ENCODE measurements around the gene QKI. TPM values are rescaled to one million over a fixed set of nuclear protein-coding genes. Genes with fewer than 3 reads are reported as not detected.
A peak's percentile ranks its signal among the peaks of the same experiment; 100 is the strongest.

Gene QKI
- total RNA-seq, 1 experiment from 2014 or later, result 50.8 TPM

DNA sequence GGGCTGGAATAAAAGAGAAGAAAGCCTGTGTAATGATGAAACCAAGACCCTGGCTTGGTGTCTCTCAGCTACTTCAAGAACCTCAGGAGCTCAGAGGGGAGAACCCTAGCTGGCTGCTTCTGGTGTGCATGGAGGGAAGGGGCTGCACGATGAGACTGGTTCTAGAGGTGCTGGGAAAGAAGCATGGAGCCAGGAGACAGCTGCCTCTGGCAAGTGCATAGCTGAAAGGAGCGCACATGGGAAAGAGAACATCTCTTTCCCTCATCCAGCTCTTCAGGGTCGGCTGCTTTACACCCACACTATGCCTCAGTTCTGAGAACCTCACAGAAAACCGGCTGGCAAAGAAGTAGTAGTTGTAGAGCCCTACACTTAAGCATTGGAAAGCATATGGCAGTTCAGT lies 139.5 kb downstream of the QKI start:
- DNase-seq, result no peak
- H3K4me2 ChIP-seq, result no peak overlapping the region
- H3K36me3 ChIP-seq (ENCODE audit: low read depth), result no peaks in the 10 kb centered on the region
- no peaks in the 10 kb centered on the region for H3K9me2 ChIP-seq (ENCODE audit: insufficient read depth)
- H2AFZ ChIP-seq, result no peak overlapping the region
- TF ChIP-seq, protein P1, sequence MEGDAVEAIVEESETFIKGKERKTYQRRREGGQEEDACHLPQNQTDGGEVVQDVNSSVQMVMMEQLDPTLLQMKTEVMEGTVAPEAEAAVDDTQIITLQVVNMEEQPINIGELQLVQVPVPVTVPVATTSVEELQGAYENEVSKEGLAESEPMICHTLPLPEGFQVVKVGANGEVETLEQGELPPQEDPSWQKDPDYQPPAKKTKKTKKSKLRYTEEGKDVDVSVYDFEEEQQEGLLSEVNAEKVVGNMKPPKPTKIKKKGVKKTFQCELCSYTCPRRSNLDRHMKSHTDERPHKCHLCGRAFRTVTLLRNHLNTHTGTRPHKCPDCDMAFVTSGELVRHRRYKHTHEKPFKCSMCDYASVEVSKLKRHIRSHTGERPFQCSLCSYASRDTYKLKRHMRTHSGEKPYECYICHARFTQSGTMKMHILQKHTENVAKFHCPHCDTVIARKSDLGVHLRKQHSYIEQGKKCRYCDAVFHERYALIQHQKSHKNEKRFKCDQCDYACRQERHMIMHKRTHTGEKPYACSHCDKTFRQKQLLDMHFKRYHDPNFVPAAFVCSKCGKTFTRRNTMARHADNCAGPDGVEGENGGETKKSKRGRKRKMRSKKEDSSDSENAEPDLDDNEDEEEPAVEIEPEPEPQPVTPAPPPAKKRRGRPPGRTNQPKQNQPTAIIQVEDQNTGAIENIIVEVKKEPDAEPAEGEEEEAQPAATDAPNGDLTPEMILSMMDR (conservative IDR thresholded peaks at IDR 0.05), result no peak
- no peak for TF ChIP-seq EZH2 (IDR thresholded peaks at IDR 0.05; ENCODE audit: low read depth)
- peaks cover 42% of the 10 kb centered on the region for H4K20me1 ChIP-seq (ENCODE audit: insufficient read depth)
- no peaks in the 10 kb centered on the region for H3K27me3 ChIP-seq (ENCODE audit: insufficient read depth, low read depth)
- ChIA-PET CTCF (no interaction called here), POLR2A (ENCODE audit: unreplicated experiment) (no interaction called here)
- H3K4me1 ChIP-seq (replicated peaks; ENCODE audit: insufficient read depth), result no peaks in the 10 kb centered on the region
- H3F3A ChIP-seq (ENCODE audit: insufficient read depth, low read depth), result peaks cover 12% of the 10 kb centered on the region
- no peak overlapping the region for H3K4me3 ChIP-seq
- no peaks in the 10 kb centered on the region for H3K9me3 ChIP-seq (ENCODE audit: insufficient read depth, low read depth)
- intact Hi-C loops (cut with micrococcal nuclease; ENCODE audit: unreplicated experiment), result no loop called here
- BruUV-seq (replicated peaks), result no TSS peak
- H3K79me2 ChIP-seq (ENCODE audit: low read depth), result peaks cover 32% of the 10 kb centered on the region
- H3K27ac ChIP-seq, result no peak overlapping the region

DNA sequence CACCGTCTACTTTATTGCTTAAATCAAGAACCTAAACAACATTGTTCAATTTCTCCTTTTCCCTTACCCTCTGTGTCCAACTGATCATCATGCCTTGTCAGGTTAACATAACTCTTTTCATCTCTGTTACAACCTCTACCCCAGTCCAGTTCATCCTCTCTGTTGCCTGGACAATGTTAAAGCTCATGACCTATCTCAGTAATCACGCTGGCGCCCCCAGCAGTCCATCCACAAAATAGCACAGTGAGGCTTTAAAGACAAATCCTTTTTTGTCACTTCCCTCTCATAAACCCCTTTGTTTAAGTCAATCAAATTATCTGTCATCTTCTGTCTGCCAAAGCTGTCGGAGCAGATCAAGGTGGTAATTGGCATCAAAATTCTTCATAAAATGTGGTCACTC lies 140.1 kb downstream of the QKI start:
- peak in 1 of 2 experiments; percentile 15 for DNase-seq
- Histone ChIP-seq H3K9me2 (ENCODE audit: insufficient read depth) (no peaks in the 10 kb centered on the region), H3K4me3 (no peak overlapping the region), H3K27ac (no peak overlapping the region), H3K9me3 (ENCODE audit: insufficient read depth, low read depth) (no peaks in the 10 kb centered on the region), H3K4me1 (replicated peaks; ENCODE audit: insufficient read depth) (no peaks in the 10 kb centered on the region), H3K79me2 (ENCODE audit: low read depth) (peaks cover 29% of the 10 kb centered on the region), H3K27me3 (ENCODE audit: insufficient read depth, low read depth) (no peaks in the 10 kb centered on the region), H3F3A (ENCODE audit: insufficient read depth, low read depth) (peaks cover 9% of the 10 kb centered on the region), H2AFZ (no peak overlapping the region), H4K20me1 (ENCODE audit: insufficient read depth) (peaks cover 42% of the 10 kb centered on the region), H3K36me3 (ENCODE audit: low read depth) (no peaks in the 10 kb centered on the region), H3K4me2 (no peak overlapping the region)
- CTCF ChIA-PET, result no interaction called here
- POLR2A ChIA-PET (ENCODE audit: unreplicated experiment), result no interaction called here
- TF ChIP-seq, protein P1 (conservative IDR thresholded peaks at IDR 0.05), result peak; percentile 66
- TF ChIP-seq EZH2 (IDR thresholded peaks at IDR 0.05; ENCODE audit: low read depth), result no peak
- BruUV-seq (replicated peaks), result no TSS peak
- intact Hi-C loops (cut with micrococcal nuclease; ENCODE audit: unreplicated experiment), result loop anchor here (5.0 kb wide), 1 partner anchor 372 kb away; no protein-coding TSS in a partner anchor

DNA sequence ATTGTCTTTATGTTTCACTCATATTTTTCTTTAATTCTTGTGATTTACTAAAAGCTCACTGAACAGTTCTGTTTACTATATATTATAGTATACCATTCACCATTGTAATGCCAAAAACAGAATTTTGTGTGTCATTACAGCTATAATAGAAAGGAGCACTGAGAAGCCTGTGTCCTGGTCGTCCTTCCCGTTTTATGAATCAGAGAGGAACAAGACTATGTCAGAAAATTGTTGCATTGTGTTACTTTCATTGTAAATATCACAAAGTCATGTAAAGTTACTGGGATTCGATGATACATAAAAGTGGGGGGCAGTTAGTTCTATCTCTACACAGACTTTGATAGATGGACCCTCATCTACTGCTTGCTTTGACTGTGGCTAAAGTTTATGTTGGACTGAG lies 145.1 kb downstream of the QKI start:
- peaks cover 17% of the 10 kb centered on the region for H3F3A ChIP-seq (ENCODE audit: insufficient read depth, low read depth)
- intact Hi-C loops (cut with micrococcal nuclease; ENCODE audit: unreplicated experiment), result loop anchor here (5.0 kb wide), 2 partner anchors 32 to 377 kb away; no protein-coding TSS in a partner anchor

More for the DNA sequence above, 145.1 kb downstream of the QKI start:
- BruUV-seq (replicated peaks), result no TSS peak
- Histone ChIP-seq H3K9me3 (ENCODE audit: insufficient read depth, low read depth) (no peaks in the 10 kb centered on the region), H4K20me1 (ENCODE audit: insufficient read depth) (peaks cover 51% of the 10 kb centered on the region), H3K79me2 (ENCODE audit: low read depth) (peaks cover 27% of the 10 kb centered on the region), H3K4me3 (no peak overlapping the region), H3K36me3 (ENCODE audit: low read depth) (peaks cover 23% of the 10 kb centered on the region), H3K27me3 (ENCODE audit: insufficient read depth, low read depth) (no peaks in the 10 kb centered on the region), H3K9me2 (ENCODE audit: insufficient read depth) (no peaks in the 10 kb centered on the region), H3K4me2 (no peak overlapping the region), H3K4me1 (replicated peaks; ENCODE audit: insufficient read depth) (no peaks in the 10 kb centered on the region), H3K27ac (no peak overlapping the region), H2AFZ (no peak overlapping the region)
- POLR2A ChIA-PET (ENCODE audit: unreplicated experiment), result no interaction called here
- DNase-seq, result no peak
- CTCF ChIA-PET, result no interaction called here
- TF ChIP-seq, protein P1 (conservative IDR thresholded peaks at IDR 0.05), result no peak
- TF ChIP-seq EZH2 (IDR thresholded peaks at IDR 0.05; ENCODE audit: low read depth), result no peak

All from PC-9 (cell line).